ENCODE results near the gene TIAL1.

DNA sequence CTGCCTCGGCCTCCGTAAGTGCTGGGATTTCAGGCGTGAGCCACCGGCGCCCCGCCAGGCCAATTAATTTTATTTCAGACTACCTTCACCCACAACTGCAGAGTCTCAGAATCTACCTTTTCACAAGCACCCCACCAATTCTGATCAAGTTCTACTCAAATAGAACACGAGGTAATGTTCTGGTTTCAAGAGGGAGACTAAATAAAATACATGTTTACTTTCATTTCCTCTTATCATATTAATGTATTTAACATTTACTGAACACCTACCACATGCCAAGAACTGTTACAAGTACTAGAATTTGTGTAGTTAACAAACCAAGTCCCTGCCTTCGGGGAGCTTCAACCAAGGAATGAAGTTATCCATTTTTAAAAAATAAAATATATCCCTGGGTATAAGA is 28.8 kb downstream of the TIAL1 start:
- TF ChIP-seq, protein P1, sequence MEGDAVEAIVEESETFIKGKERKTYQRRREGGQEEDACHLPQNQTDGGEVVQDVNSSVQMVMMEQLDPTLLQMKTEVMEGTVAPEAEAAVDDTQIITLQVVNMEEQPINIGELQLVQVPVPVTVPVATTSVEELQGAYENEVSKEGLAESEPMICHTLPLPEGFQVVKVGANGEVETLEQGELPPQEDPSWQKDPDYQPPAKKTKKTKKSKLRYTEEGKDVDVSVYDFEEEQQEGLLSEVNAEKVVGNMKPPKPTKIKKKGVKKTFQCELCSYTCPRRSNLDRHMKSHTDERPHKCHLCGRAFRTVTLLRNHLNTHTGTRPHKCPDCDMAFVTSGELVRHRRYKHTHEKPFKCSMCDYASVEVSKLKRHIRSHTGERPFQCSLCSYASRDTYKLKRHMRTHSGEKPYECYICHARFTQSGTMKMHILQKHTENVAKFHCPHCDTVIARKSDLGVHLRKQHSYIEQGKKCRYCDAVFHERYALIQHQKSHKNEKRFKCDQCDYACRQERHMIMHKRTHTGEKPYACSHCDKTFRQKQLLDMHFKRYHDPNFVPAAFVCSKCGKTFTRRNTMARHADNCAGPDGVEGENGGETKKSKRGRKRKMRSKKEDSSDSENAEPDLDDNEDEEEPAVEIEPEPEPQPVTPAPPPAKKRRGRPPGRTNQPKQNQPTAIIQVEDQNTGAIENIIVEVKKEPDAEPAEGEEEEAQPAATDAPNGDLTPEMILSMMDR (IDR thresholded peaks at IDR 0.05), result no peak
- no peak for TF ChIP-seq POLR2A (IDR thresholded peaks at IDR 0.05)
